ENCODE results near the gene PRR3.

GRCh38 chr6:30601436-30601814 lies 44.3 kb downstream of the PRR3 start:
- TF ChIP-seq POLR2A (IDR thresholded peaks at IDR 0.05), result no peak
- TF ChIP-seq CTCF (IDR thresholded peaks at IDR 0.05), result no peak
